PFSK-1 (cell line): Measurements from ENCODE around the gene ZYX.

ENCODE experiments used
- POLR2AphosphoS5 ChIP-seq: IDR thresholded peaks from 2 replicates; pipeline ENCODE4 v1.6.1; 2012; ENCODE audit warnings: low read depth, mild to moderate bottlenecking, control low read depth, low read length, moderate library complexity
- SIN3A ChIP-seq: IDR thresholded peaks from 2 replicates; pipeline ENCODE4 v1.6.1; 2012; ENCODE audit warnings: mild to moderate bottlenecking, low read length, moderate library complexity, borderline replicate concordance; ENCODE audit not compliant: insufficient read depth
- TAF1 ChIP-seq: IDR thresholded peaks from 2 replicates; pipeline ENCODE4 v1.6.1; 2012; ENCODE audit warnings: low read length, control low read depth, borderline replicate concordance; ENCODE audit not compliant: insufficient read depth

DNA sequence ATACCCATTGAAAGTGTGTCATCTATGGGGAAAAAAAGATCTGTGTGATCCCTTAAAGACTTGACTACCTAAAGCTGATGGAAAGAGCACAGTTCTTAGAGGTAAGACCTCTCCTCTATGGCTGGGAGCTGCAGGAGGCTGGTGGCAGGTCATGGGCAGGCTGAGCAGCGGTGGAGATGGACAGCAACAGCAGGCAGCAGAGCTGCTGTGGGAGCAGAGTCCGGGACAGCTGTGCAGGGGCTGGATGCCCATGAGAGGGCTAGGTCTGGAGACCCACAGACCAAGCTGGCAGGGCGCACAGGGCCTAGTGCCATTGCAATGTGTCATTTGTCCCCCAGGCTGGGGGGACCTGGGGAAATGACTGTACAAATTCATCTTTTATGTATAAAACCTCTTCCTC is 40.9 kb downstream of the ZYX start:
- TF ChIP-seq SIN3A (no peak), POLR2AphosphoS5 (no peak), TAF1 (no peak)
